ENCODE results near the gene MEOX2.

- TF ChIP-seq FOXM1 (IDR thresholded peaks at IDR 0.05; ENCODE audit: borderline replicate concordance): no peak
- no peak for TF ChIP-seq ELF4 (IDR thresholded peaks at IDR 0.05)
- TF ChIP-seq LEF1 (IDR thresholded peaks at IDR 0.05; ENCODE audit: borderline replicate concordance): no peak
- TF ChIP-seq SP1 (IDR thresholded peaks at IDR 0.05): no peak
- TF ChIP-seq FOXA1 (IDR thresholded peaks at IDR 0.05): no peak
- no peak for TF ChIP-seq BHLHE40 (IDR thresholded peaks at IDR 0.05; ENCODE audit: borderline replicate concordance)
- no peak for TF ChIP-seq SUZ12 (IDR thresholded peaks at IDR 0.05)
- TF ChIP-seq PKNOX1 (IDR thresholded peaks at IDR 0.05): no peak
- no peak for TF ChIP-seq ARNT (IDR thresholded peaks at IDR 0.05)
- no peak for TF ChIP-seq TARDBP (IDR thresholded peaks at IDR 0.05)
- no peak for TF ChIP-seq NFRKB (IDR thresholded peaks at IDR 0.05)
- no peak for TF ChIP-seq HDGF (IDR thresholded peaks at IDR 0.05; ENCODE audit: borderline replicate concordance)
These were observed 1.8 kb upstream of the MEOX2 start for GRCh38 chr7:15688279-15688626.

Measured in HEK293T (cell line).